Epidermal melanocyte (primary cell): ENCODE data around the gene BORCS5.
"Not testable (repeated sequence)": the region's sequence is repeated elsewhere in the genome, so short reads cannot be mapped to it uniquely, and the experiment has no call there.

Experiments
- DNase-seq: peaks from one replicate; pipeline ENCODE4 v3.0.0; 2011; ENCODE audit warnings: low spot score; ENCODE audit not compliant: insufficient read length

BORCS5 gene

GRCh38 chr12:12456637-12457036 lies 99.8 kb downstream of the BORCS5 start:
- no peak for DNase-seq

GRCh38 chr12:12460935-12461922 lies 104.4 kb downstream of the BORCS5 start:
- DNase-seq = no peak

GRCh38 chr12:12461923-12462315 lies 105.0 kb downstream of the BORCS5 start:
- no peak for DNase-seq

- no peak for DNase-seq
Measured at GRCh38 chr12:12465522-12465921, 108.6 kb downstream of the BORCS5 start.

GRCh38 chr12:12466157-12466556 lies 109.3 kb downstream of the BORCS5 start:
- no peak for DNase-seq

GRCh38 chr12:12467264-12467663 lies 110.4 kb downstream of the BORCS5 start:
- no peak for DNase-seq

- DNase-seq = no peak
Measured at GRCh38 chr12:12467688-12468261, 110.9 kb downstream of the BORCS5 start.

GRCh38 chr12:12468575-12468974 lies 111.7 kb downstream of the BORCS5 start:
- no peak for DNase-seq

- DNase-seq = no peak
Measured at GRCh38 chr12:12469386-12469785, 112.5 kb downstream of the BORCS5 start.

- DNase-seq = no peak
Measured at GRCh38 chr12:12470751-12471306, 114.0 kb downstream of the BORCS5 start.

- DNase-seq = not testable (repeated sequence)
Measured at GRCh38 chr12:12471982-12472961, 115.4 kb downstream of the BORCS5 start.

GRCh38 chr12:12473223-12473622 lies 116.3 kb downstream of the BORCS5 start:
- DNase-seq = no peak

GRCh38 chr12:12474471-12474928 lies 117.6 kb downstream of the BORCS5 start:
- DNase-seq = no peak

GRCh38 chr12:12474931-12475795 lies 118.3 kb downstream of the BORCS5 start:
- DNase-seq = no peak

GRCh38 chr12:12476857-12477531 lies 120.1 kb downstream of the BORCS5 start:
- DNase-seq = no peak

- DNase-seq = no peak
Measured at GRCh38 chr12:12477532-12477890, 120.6 kb downstream of the BORCS5 start.

- DNase-seq = no peak
Measured at GRCh38 chr12:12480074-12480473, 123.2 kb downstream of the BORCS5 start.

GRCh38 chr12:12481631-12482030 lies 124.8 kb downstream of the BORCS5 start:
- no peak for DNase-seq

GRCh38 chr12:12482150-12482761 lies 125.4 kb downstream of the BORCS5 start:
- no peak for DNase-seq
